Activated CD4-positive, alpha-beta memory T cell treated with anti-CD3 and anti-CD28 coated beads, Interleukin-2, amount 10 ng/mL, durations not matched to agents 7 days and 5 days (primary cell): Measurements from ENCODE around the gene FGFRL1. TPM values are rescaled to one million over a fixed set of nuclear protein-coding genes. Genes with fewer than 3 reads are reported as not detected.
A peak's percentile ranks its signal among the peaks of the same experiment; 100 is the strongest.

ENCODE experiments used
- CTCF ChIA-PET: fragments of 350-600 bp; sonication (Branson Sonifier 250); formaldehyde crosslinking; loops from one replicate; lab custom pipeline; 2021; ENCODE audit warnings: antibody characterized with exemption, inconsistent platforms; lab: Charles Lee
- POLR2A ChIA-PET: fragments of 350-600 bp; sonication (Branson Sonifier 250); formaldehyde crosslinking; loops from one replicate; lab custom pipeline; 2021; ENCODE audit warnings: antibody characterized with exemption; lab: Charles Lee
- DNase-seq: peaks from one replicate; pipeline ENCODE4 v3.0.0-alpha.2; 2020
- H3K27ac Mint-ChIP-seq: one replicate; pipeline ENCODE4 v1.8.0; 2021; ENCODE audit warnings: mild to moderate bottlenecking, mixed read lengths
- H3K27me3 Mint-ChIP-seq: one replicate; pipeline ENCODE4 v1.8.0; 2021; ENCODE audit warnings: mixed read lengths
- H3K36me3 Mint-ChIP-seq: one replicate; pipeline ENCODE4 v1.8.0; 2021; ENCODE audit warnings: low read depth, mixed read lengths
- H3K4me1 Mint-ChIP-seq: one replicate; pipeline ENCODE4 v1.8.0; 2021; ENCODE audit warnings: mixed read lengths
- H3K4me3 Mint-ChIP-seq: one replicate; pipeline ENCODE4 v1.8.0; 2021; ENCODE audit warnings: mild to moderate bottlenecking, mixed read lengths
- H3K9me3 Mint-ChIP-seq: one replicate; pipeline ENCODE4 v1.8.0; 2021; ENCODE audit warnings: mixed read lengths
- total RNA-seq, 2 experiments: library from RNA; stranded (reverse); gene quantifications; one replicate each; pipeline ENCODE4 v1.2.3, GENCODE V29; 2021

The FGFRL1 gene
- total RNA-seq, 2 experiments from 2014 or later, result 7.1 to 8.9 TPM

- peaks cover 13% of the 10 kb centered on the region for H3K4me1 Mint-ChIP-seq
- ChIA-PET CTCF (interaction anchor here (0.9 to 1.3 kb wide), 2 partner anchors 77 to 268 kb away, joined by 3 read pairs; no protein-coding TSS in a partner anchor), POLR2A (interaction anchor here (0.9 to 2.0 kb wide), 9 partner anchors 20 to 886 kb away, joined by 3 to 11 read pairs (median 4); partner anchors contain the start of genes CTBP1, GAK, IDUA and TMEM175)
- no peaks in the 10 kb centered on the region for H3K36me3 Mint-ChIP-seq
- H3K27ac Mint-ChIP-seq, result peak overlapping the region; percentile 82
- H3K4me3 Mint-ChIP-seq, result peak overlapping the region; percentile 76
- peaks cover 29% of the 10 kb centered on the region for H3K27me3 Mint-ChIP-seq
- no peaks in the 10 kb centered on the region for H3K9me3 Mint-ChIP-seq
- peak; percentile 87 for DNase-seq
Observed at GRCh38 chr4:1010395-1011021, 918 bp upstream of the FGFRL1 start.

GRCh38 chr4:1011666-1012033, 224 bp downstream of the FGFRL1 start:
- ChIA-PET CTCF (no interaction called here), POLR2A (interaction anchor here (1.3 kb wide), 1 partner anchor 238 kb away, joined by 3 read pairs; no protein-coding TSS in a partner anchor)
- Mint-ChIP-seq H3K9me3 (no peaks in the 10 kb centered on the region), H3K4me3 (no peak overlapping the region), H3K27me3 (peaks cover 23% of the 10 kb centered on the region), H3K4me1 (peaks cover 13% of the 10 kb centered on the region), H3K36me3 (no peaks in the 10 kb centered on the region), H3K27ac (no peak overlapping the region)
- no peak for DNase-seq

GRCh38 chr4:1012034-1012739, 761 bp downstream of the FGFRL1 start:
- H3K9me3 Mint-ChIP-seq, result no peaks in the 10 kb centered on the region
- peaks cover 13% of the 10 kb centered on the region for H3K4me1 Mint-ChIP-seq
- no peaks in the 10 kb centered on the region for H3K36me3 Mint-ChIP-seq
- CTCF ChIA-PET, result no interaction called here
- POLR2A ChIA-PET, result interaction anchor here (1.3 kb wide), 1 partner anchor 237 kb away, joined by 3 read pairs; no protein-coding TSS in a partner anchor
- H3K27me3 Mint-ChIP-seq, result peaks cover 18% of the 10 kb centered on the region
- no peak overlapping the region for H3K27ac Mint-ChIP-seq
- DNase-seq, result peak; percentile 28
- H3K4me3 Mint-ChIP-seq, result peak overlapping the region; percentile 56

GRCh38 chr4:1013225-1014073, 2.0 kb downstream of the FGFRL1 start:
- peaks cover 7% of the 10 kb centered on the region for H3K27me3 Mint-ChIP-seq
- H3K36me3 Mint-ChIP-seq, result no peaks in the 10 kb centered on the region
- no peaks in the 10 kb centered on the region for H3K9me3 Mint-ChIP-seq
- H3K4me3 Mint-ChIP-seq, result no peak overlapping the region
- ChIA-PET CTCF (no interaction called here), POLR2A (no interaction called here)
- DNase-seq, result no peak
- peaks cover 13% of the 10 kb centered on the region for H3K4me1 Mint-ChIP-seq
- H3K27ac Mint-ChIP-seq, result no peak overlapping the region

- H3K27me3 Mint-ChIP-seq, result no peaks in the 10 kb centered on the region
- no peak overlapping the region for H3K27ac Mint-ChIP-seq
- peaks cover 9% of the 10 kb centered on the region for H3K4me1 Mint-ChIP-seq
- no peaks in the 10 kb centered on the region for H3K9me3 Mint-ChIP-seq
- no peak overlapping the region for H3K4me3 Mint-ChIP-seq
- CTCF ChIA-PET, result no interaction called here
- POLR2A ChIA-PET, result no interaction called here
- H3K36me3 Mint-ChIP-seq, result no peaks in the 10 kb centered on the region
- DNase-seq, result no peak
Observed at GRCh38 chr4:1014291-1015167, 3.1 kb downstream of the FGFRL1 start.

GRCh38 chr4:1015179-1015578, 3.8 kb downstream of the FGFRL1 start:
- Mint-ChIP-seq H3K9me3 (no peaks in the 10 kb centered on the region), H3K36me3 (no peaks in the 10 kb centered on the region), H3K27ac (no peak overlapping the region), H3K27me3 (no peaks in the 10 kb centered on the region), H3K4me3 (no peak overlapping the region), H3K4me1 (peaks cover 12% of the 10 kb centered on the region)
- POLR2A ChIA-PET, result no interaction called here
- CTCF ChIA-PET, result no interaction called here
- no peak for DNase-seq

- H3K4me1 Mint-ChIP-seq, result peaks cover 7% of the 10 kb centered on the region
- H3K27ac Mint-ChIP-seq, result no peak overlapping the region
- H3K4me3 Mint-ChIP-seq, result no peak overlapping the region
- no peaks in the 10 kb centered on the region for H3K9me3 Mint-ChIP-seq
- no peaks in the 10 kb centered on the region for H3K27me3 Mint-ChIP-seq
- H3K36me3 Mint-ChIP-seq, result no peaks in the 10 kb centered on the region
- POLR2A ChIA-PET, result no interaction called here
- no peak for DNase-seq
- CTCF ChIA-PET, result no interaction called here
Observed at GRCh38 chr4:1015746-1016145, 4.3 kb downstream of the FGFRL1 start.

- POLR2A ChIA-PET, result no interaction called here
- H3K36me3 Mint-ChIP-seq, result no peaks in the 10 kb centered on the region
Observed at GRCh38 chr4:1017211-1017610, 5.8 kb downstream of the FGFRL1 start.

GRCh38 chr4:1017706-1018105, 6.3 kb downstream of the FGFRL1 start:
- Mint-ChIP-seq H3K27me3 (no peaks in the 10 kb centered on the region), H3K4me3 (no peak overlapping the region), H3K4me1 (peaks cover 7% of the 10 kb centered on the region), H3K9me3 (no peaks in the 10 kb centered on the region), H3K36me3 (no peaks in the 10 kb centered on the region), H3K27ac (no peak overlapping the region)
- CTCF ChIA-PET, result no interaction called here
- no peak for DNase-seq
- POLR2A ChIA-PET, result no interaction called here

More at GRCh38 chr4:1017211-1017610, 5.8 kb downstream of the FGFRL1 start:
- Mint-ChIP-seq H3K9me3 (no peaks in the 10 kb centered on the region), H3K27me3 (no peaks in the 10 kb centered on the region), H3K4me3 (no peak overlapping the region), H3K27ac (no peak overlapping the region), H3K4me1 (peaks cover 7% of the 10 kb centered on the region)
- CTCF ChIA-PET, result no interaction called here
- no peak for DNase-seq

GRCh38 chr4:1018147-1019020, 7.0 kb downstream of the FGFRL1 start:
- POLR2A ChIA-PET, result no interaction called here
- no peak for DNase-seq
- Mint-ChIP-seq H3K27me3 (no peaks in the 10 kb centered on the region), H3K27ac (no peak overlapping the region), H3K4me3 (no peak overlapping the region), H3K9me3 (no peaks in the 10 kb centered on the region), H3K36me3 (no peaks in the 10 kb centered on the region), H3K4me1 (peaks cover 7% of the 10 kb centered on the region)
- CTCF ChIA-PET, result no interaction called here

GRCh38 chr4:1019320-1019719, 7.9 kb downstream of the FGFRL1 start:
- POLR2A ChIA-PET, result no interaction called here
- CTCF ChIA-PET, result no interaction called here
- peaks cover 3% of the 10 kb centered on the region for H3K4me1 Mint-ChIP-seq
- no peaks in the 10 kb centered on the region for H3K36me3 Mint-ChIP-seq
- H3K9me3 Mint-ChIP-seq, result no peaks in the 10 kb centered on the region
- H3K27me3 Mint-ChIP-seq, result no peaks in the 10 kb centered on the region
- no peak for DNase-seq
- no peak overlapping the region for H3K27ac Mint-ChIP-seq
- no peak overlapping the region for H3K4me3 Mint-ChIP-seq
